Measurements from ENCODE around the gene SMAD7. TPM values are rescaled to one million over a fixed set of nuclear protein-coding genes. Genes with fewer than 3 reads are reported as not detected.
A peak's percentile ranks its signal among the peaks of the same experiment; 100 is the strongest.

Gene SMAD7
- total RNA-seq, 1 experiment from 2014 or later: 2.1 TPM

DNA sequence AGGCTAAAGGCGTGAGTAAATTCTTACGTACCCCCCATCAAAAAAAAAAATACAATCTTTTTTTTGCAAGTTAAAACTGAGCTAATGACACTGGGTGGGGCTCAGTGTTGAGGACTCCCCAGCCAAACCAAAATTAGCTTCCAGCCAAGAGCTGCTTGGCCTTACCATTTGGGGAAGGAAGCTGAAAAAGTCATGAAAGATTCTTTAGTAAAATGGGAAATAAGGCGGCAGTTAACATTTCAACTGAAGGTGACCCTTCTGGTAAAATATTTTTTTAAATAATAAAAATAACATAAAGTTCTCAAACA is 16.4 kb downstream of the SMAD7 start:
- no peak overlapping the region for H2AFZ ChIP-seq (ENCODE audit: low read length)
- no peak overlapping the region for H3K27ac ChIP-seq (ENCODE audit: low read length)
- H3K27me3 ChIP-seq (ENCODE audit: low read length): no peaks in the 10 kb centered on the region
- no peaks in the 10 kb centered on the region for H3K9me3 ChIP-seq (ENCODE audit: low read length)
- H3K4me3 ChIP-seq (ENCODE audit: low read length): no peak overlapping the region
- peaks cover 47% of the 10 kb centered on the region for H3K4me1 ChIP-seq (ENCODE audit: low read length)
- no peaks in the 10 kb centered on the region for H3K9me2 ChIP-seq (replicated peaks; ENCODE audit: insufficient read depth, low read length)
- H3K36me3 ChIP-seq (ENCODE audit: insufficient read depth, low read length): no peaks in the 10 kb centered on the region
- H4K20me1 ChIP-seq (ENCODE audit: insufficient read depth, low read depth, low read length): no peaks in the 10 kb centered on the region
- H3K4me2 ChIP-seq (ENCODE audit: low read depth, low read length, poor library complexity, severe bottlenecking): peak overlapping the region; percentile 68
- no peaks in the 10 kb centered on the region for H3K79me2 ChIP-seq (ENCODE audit: low read length)
- no peak for DNase-seq
- peak overlapping the region; percentile 22; the same call in 1 of the 2 replicates for H3K9ac ChIP-seq (ENCODE audit: low read length)

DNA sequence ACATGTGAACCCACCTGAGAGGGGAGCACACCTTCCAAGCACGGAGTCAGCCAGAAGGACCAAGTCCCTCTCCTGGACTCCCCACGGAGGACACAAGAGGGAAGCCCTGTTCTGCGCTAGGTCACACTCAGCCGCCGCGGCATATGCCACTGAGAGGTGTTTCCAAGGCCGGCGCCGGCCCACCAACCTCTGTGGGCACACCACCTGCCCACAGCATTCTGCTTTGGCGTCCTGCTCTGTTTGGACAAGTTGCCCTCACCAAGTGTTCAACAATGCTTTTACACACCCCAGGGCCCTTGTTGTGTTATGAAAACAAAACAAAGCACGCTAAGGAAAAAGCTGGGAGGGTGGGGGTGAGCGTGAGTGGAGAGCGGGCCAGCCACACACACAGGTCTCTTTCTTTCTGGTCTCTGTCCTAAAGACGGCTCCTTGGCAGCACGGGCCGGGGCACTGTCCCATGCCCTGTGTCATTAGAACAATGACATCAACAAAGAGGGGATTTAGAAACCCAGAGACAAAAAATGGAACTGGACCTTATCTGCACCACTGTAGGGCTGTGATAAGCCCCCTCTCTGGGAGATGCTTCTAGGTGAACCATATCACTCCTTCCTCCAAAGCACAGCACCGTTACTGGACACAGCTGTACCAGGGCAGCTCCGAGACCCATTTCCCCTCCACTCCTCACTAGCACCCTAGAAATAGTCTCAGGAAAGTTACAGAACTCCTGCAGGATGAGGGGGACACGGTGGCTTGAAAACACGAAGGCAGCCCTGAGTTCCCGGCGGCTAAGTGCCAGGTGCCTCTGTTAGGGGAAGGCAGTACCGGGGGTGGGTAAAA is 17.0 kb downstream of the SMAD7 start:
- Histone ChIP-seq H4K20me1 (ENCODE audit: insufficient read depth, low read depth, low read length) (no peaks in the 10 kb centered on the region), H3K36me3 (ENCODE audit: insufficient read depth, low read length) (no peaks in the 10 kb centered on the region), H3K4me2 (ENCODE audit: low read depth, low read length, poor library complexity, severe bottlenecking) (peak overlapping the region; percentile 68), H3K79me2 (ENCODE audit: low read length) (no peaks in the 10 kb centered on the region), H3K27ac (ENCODE audit: low read length) (no peak overlapping the region), H3K9me3 (ENCODE audit: low read length) (no peaks in the 10 kb centered on the region), H3K9me2 (replicated peaks; ENCODE audit: insufficient read depth, low read length) (no peaks in the 10 kb centered on the region), H3K9ac (ENCODE audit: low read length) (peak overlapping the region; percentile 22; the same call in 1 of the 2 replicates), H3K4me3 (ENCODE audit: low read length) (no peak overlapping the region), H3K27me3 (ENCODE audit: low read length) (no peaks in the 10 kb centered on the region), H3K4me1 (ENCODE audit: low read length) (peaks cover 53% of the 10 kb centered on the region), H2AFZ (ENCODE audit: low read length) (0 out of 2 replicates have a peak overlapping the region, but pooled peaks have one; percentile 38)
- DNase-seq: no peak

DNA sequence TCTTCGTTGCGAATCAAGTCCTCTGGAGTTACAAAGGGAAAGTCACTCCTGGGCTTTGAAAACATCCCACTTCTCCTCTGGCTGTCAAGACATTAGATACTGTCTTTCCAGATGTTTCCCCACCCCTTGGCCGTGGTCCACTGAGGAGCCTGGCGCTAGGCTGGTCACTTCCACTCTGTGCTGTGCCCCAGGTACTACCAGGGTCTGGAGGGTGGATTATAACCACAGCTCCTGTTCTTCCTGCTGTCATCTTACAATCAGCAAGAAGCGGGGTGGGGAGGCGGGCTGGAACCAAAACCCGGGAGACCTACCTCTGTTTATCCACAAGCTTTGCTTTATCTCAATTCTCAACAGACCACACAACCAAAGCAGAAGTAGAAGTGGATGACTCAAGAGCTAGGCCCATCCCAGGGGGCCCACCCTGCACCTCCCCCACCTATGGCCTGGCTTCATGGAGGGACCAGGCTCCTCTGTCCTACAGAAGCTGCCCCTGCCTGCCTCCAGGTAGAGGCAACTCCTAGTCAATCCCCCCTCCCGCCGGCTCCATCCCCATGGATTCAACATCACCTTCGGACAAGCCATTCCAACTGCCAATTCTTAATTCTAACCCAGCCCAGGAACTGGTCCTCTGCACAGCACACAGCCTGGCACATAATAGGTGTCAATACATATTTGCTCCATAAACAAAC is 17.8 kb downstream of the SMAD7 start:
- Histone ChIP-seq H3K27me3 (ENCODE audit: low read length) (no peaks in the 10 kb centered on the region), H3K36me3 (ENCODE audit: insufficient read depth, low read length) (no peaks in the 10 kb centered on the region), H3K4me3 (ENCODE audit: low read length) (peak overlapping the region; percentile 34; the same call in 1 of the 2 replicates), H2AFZ (ENCODE audit: low read length) (peak overlapping the region; percentile 59), H3K4me1 (ENCODE audit: low read length) (peaks cover 61% of the 10 kb centered on the region), H3K79me2 (ENCODE audit: low read length) (no peaks in the 10 kb centered on the region), H3K9me3 (ENCODE audit: low read length) (no peaks in the 10 kb centered on the region), H3K9ac (ENCODE audit: low read length) (peak overlapping the region; percentile 53), H3K27ac (ENCODE audit: low read length) (0 out of 2 replicates have a peak overlapping the region, but pooled peaks have one; percentile 23), H3K9me2 (replicated peaks; ENCODE audit: insufficient read depth, low read length) (no peaks in the 10 kb centered on the region), H4K20me1 (ENCODE audit: insufficient read depth, low read depth, low read length) (no peaks in the 10 kb centered on the region), H3K4me2 (ENCODE audit: low read depth, low read length, poor library complexity, severe bottlenecking) (peak overlapping the region; percentile 60)
- peak; percentile 78 for DNase-seq

DNA sequence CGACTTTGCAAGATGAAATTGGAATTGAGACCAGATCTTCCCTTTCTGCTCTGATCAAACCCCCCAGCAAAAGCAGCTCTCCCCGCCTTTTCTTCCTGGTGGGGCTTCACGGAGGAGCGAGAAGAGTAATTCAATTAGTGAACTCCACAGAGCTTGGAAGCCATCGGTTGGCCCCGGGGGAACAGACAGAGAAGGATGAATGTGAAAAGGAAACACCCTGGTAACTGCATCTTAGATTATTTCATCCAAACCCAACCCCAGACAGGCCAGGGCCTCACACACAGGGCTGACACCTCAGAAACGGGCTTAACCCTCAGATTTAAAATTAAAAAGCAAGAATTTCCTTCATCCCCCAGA is 18.3 kb downstream of the SMAD7 start:
- Histone ChIP-seq H4K20me1 (ENCODE audit: insufficient read depth, low read depth, low read length) (no peaks in the 10 kb centered on the region), H3K79me2 (ENCODE audit: low read length) (no peaks in the 10 kb centered on the region), H3K9me2 (replicated peaks; ENCODE audit: insufficient read depth, low read length) (no peaks in the 10 kb centered on the region), H3K4me1 (ENCODE audit: low read length) (peaks cover 66% of the 10 kb centered on the region), H3K9me3 (ENCODE audit: low read length) (no peaks in the 10 kb centered on the region), H3K9ac (ENCODE audit: low read length) (peak overlapping the region; percentile 53), H2AFZ (ENCODE audit: low read length) (peak overlapping the region; percentile 59), H3K36me3 (ENCODE audit: insufficient read depth, low read length) (no peaks in the 10 kb centered on the region), H3K27me3 (ENCODE audit: low read length) (no peaks in the 10 kb centered on the region), H3K4me3 (ENCODE audit: low read length) (peak overlapping the region; percentile 34; the same call in 1 of the 2 replicates), H3K4me2 (ENCODE audit: low read depth, low read length, poor library complexity, severe bottlenecking) (peak overlapping the region; percentile 60), H3K27ac (ENCODE audit: low read length) (0 out of 2 replicates have a peak overlapping the region, but pooled peaks have one; percentile 23)
- no peak for DNase-seq

- Histone ChIP-seq H3K79me2 (ENCODE audit: low read length) (no peaks in the 10 kb centered on the region), H2AFZ (ENCODE audit: low read length) (peak overlapping the region; percentile 59), H3K4me2 (ENCODE audit: low read depth, low read length, poor library complexity, severe bottlenecking) (peak overlapping the region; percentile 60), H3K4me3 (ENCODE audit: low read length) (peak overlapping the region; percentile 34; the same call in 1 of the 2 replicates), H3K9ac (ENCODE audit: low read length) (peak overlapping the region; percentile 53), H3K27me3 (ENCODE audit: low read length) (no peaks in the 10 kb centered on the region), H4K20me1 (ENCODE audit: insufficient read depth, low read depth, low read length) (no peaks in the 10 kb centered on the region), H3K9me3 (ENCODE audit: low read length) (no peaks in the 10 kb centered on the region), H3K27ac (ENCODE audit: low read length) (0 out of 2 replicates have a peak overlapping the region, but pooled peaks have one; percentile 23), H3K4me1 (ENCODE audit: low read length) (peaks cover 72% of the 10 kb centered on the region), H3K9me2 (replicated peaks; ENCODE audit: insufficient read depth, low read length) (no peaks in the 10 kb centered on the region), H3K36me3 (ENCODE audit: insufficient read depth, low read length) (no peaks in the 10 kb centered on the region)
- no peak for DNase-seq
Observed at GRCh38 chr18:48931680-48932461, 18.9 kb downstream of the SMAD7 start.

DNA sequence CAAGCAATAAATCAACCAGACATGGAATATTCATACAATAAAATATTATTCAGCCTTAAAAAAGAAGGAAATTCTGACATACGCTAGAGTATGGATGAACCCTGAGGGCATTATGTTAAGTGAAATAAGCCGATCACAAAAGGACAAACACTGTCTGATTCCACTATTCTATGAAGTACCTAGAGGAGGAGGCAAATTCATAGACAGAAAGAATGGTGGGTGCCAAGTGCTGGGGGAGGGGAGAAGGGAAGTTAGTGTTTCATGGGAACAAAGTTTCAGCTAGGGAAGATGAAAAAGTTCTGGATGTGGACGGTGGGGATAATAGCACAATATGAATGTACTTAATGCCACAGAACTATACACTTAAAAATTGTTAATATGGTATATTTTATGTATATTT is 19.8 kb downstream of the SMAD7 start:
- Histone ChIP-seq H3K27me3 (ENCODE audit: low read length) (no peaks in the 10 kb centered on the region), H3K4me2 (ENCODE audit: low read depth, low read length, poor library complexity, severe bottlenecking) (no peak overlapping the region), H2AFZ (ENCODE audit: low read length) (no peak overlapping the region), H3K4me3 (ENCODE audit: low read length) (no peak overlapping the region), H3K9me3 (ENCODE audit: low read length) (no peaks in the 10 kb centered on the region), H3K9me2 (replicated peaks; ENCODE audit: insufficient read depth, low read length) (no peaks in the 10 kb centered on the region), H3K4me1 (ENCODE audit: low read length) (peaks cover 74% of the 10 kb centered on the region), H3K79me2 (ENCODE audit: low read length) (no peaks in the 10 kb centered on the region), H3K36me3 (ENCODE audit: insufficient read depth, low read length) (no peaks in the 10 kb centered on the region), H3K27ac (ENCODE audit: low read length) (no peak overlapping the region), H3K9ac (ENCODE audit: low read length) (no peak overlapping the region), H4K20me1 (ENCODE audit: insufficient read depth, low read depth, low read length) (no peaks in the 10 kb centered on the region)
- no peak for DNase-seq

- Histone ChIP-seq H3K27ac (ENCODE audit: low read length) (no peak overlapping the region), H2AFZ (ENCODE audit: low read length) (no peak overlapping the region), H3K9ac (ENCODE audit: low read length) (no peak overlapping the region), H4K20me1 (ENCODE audit: insufficient read depth, low read depth, low read length) (no peaks in the 10 kb centered on the region), H3K79me2 (ENCODE audit: low read length) (no peaks in the 10 kb centered on the region), H3K4me2 (ENCODE audit: low read depth, low read length, poor library complexity, severe bottlenecking) (no peak overlapping the region), H3K36me3 (ENCODE audit: insufficient read depth, low read length) (no peaks in the 10 kb centered on the region), H3K4me3 (ENCODE audit: low read length) (no peak overlapping the region), H3K9me2 (replicated peaks; ENCODE audit: insufficient read depth, low read length) (no peaks in the 10 kb centered on the region), H3K4me1 (ENCODE audit: low read length) (peaks cover 71% of the 10 kb centered on the region), H3K27me3 (ENCODE audit: low read length) (no peaks in the 10 kb centered on the region), H3K9me3 (ENCODE audit: low read length) (no peaks in the 10 kb centered on the region)
- no peak for DNase-seq
Observed at GRCh38 chr18:48929941-48930713, 20.6 kb downstream of the SMAD7 start.

Measured in Karpas-422 (cell line).